GM12891 (cell line): Measurements from ENCODE around the gene C3orf20.

Experiments
- DNase-seq: peaks from one replicate; pipeline ENCODE4 v3.0.0; 2011; ENCODE audit warnings: low spot score; ENCODE audit not compliant: insufficient read length
- FAIRE-seq: peaks from 2 replicates; lab custom pipeline; 2011; peaks lifted over from hg19 to GRCh38; lab: Jason Lieb, UNC
- PAX5 ChIP-seq: IDR thresholded peaks from 2 replicates; pipeline ENCODE4 v1.6.1; 2011; ENCODE audit warnings: low read length, moderate library complexity, mild to moderate bottlenecking; ENCODE audit not compliant: insufficient read depth, severe bottlenecking
- POLR2A ChIP-seq: IDR thresholded peaks from 2 replicates; pipeline ENCODE4 v1.6.1; 2011; ENCODE audit warnings: low read depth, low read length, control low read depth
- POLR2AphosphoS5 ChIP-seq: IDR thresholded peaks from 2 replicates; pipeline ENCODE4 v1.6.1; 2011; ENCODE audit warnings: low read depth, low read length, control low read depth
- POU2F2 ChIP-seq: IDR thresholded peaks from 2 replicates; pipeline ENCODE4 v1.6.1; 2011; ENCODE audit warnings: low read depth, mild to moderate bottlenecking, control low read depth, low read length, moderate library complexity
- SPI1 ChIP-seq: IDR thresholded peaks from 2 replicates; pipeline ENCODE4 v1.6.1; 2011; ENCODE audit warnings: low read depth, low read length, control low read depth
- TAF1 ChIP-seq: IDR thresholded peaks from 2 replicates; pipeline ENCODE4 v1.6.1; 2011; ENCODE audit warnings: low read depth, low read length, control low read depth

C3orf20 gene

GRCh38 chr3:14691239-14691638, 16.3 kb downstream of the C3orf20 start:
- no peak for TF ChIP-seq TAF1
- no peak for TF ChIP-seq PAX5
- TF ChIP-seq SPI1: peak; percentile 94
- peak; percentile 48; the same call in 1 of the 2 replicates for TF ChIP-seq POU2F2
- 0 out of 2 replicates have a peak, but pooled peaks have one; percentile 39 for TF ChIP-seq POLR2AphosphoS5
- no peak for TF ChIP-seq POLR2A
- no peak for FAIRE-seq
- no peak for DNase-seq

- TF ChIP-seq POLR2A (peak; percentile 98), POU2F2 (peak; percentile 65), SPI1 (no peak), TAF1 (no peak), POLR2AphosphoS5 (peak; percentile 88)
- peak; percentile 38 for FAIRE-seq
- DNase-seq: no peak
Measured at GRCh38 chr3:14691719-14692118, 16.8 kb downstream of the C3orf20 start.

GRCh38 chr3:14698601-14699244, 23.8 kb downstream of the C3orf20 start:
- FAIRE-seq: peak; percentile 41
- DNase-seq: no peak
- TF ChIP-seq SPI1 (no peak), POLR2A (no peak), POLR2AphosphoS5 (no peak), TAF1 (no peak), POU2F2 (no peak), PAX5 (no peak)

- DNase-seq: no peak
- TF ChIP-seq POU2F2 (no peak), TAF1 (no peak), SPI1 (no peak), POLR2A (no peak), PAX5 (no peak), POLR2AphosphoS5 (no peak)
- FAIRE-seq: no peak
Measured at GRCh38 chr3:14699643-14700042, 24.7 kb downstream of the C3orf20 start.

GRCh38 chr3:14700891-14701290, 25.9 kb downstream of the C3orf20 start:
- no peak for DNase-seq
- peak; percentile 13 for FAIRE-seq
- no peak for TF ChIP-seq POLR2A
- no peak for TF ChIP-seq POLR2AphosphoS5
- TF ChIP-seq SPI1: no peak
- no peak for TF ChIP-seq PAX5
- TF ChIP-seq POU2F2: no peak
- no peak for TF ChIP-seq TAF1

- TF ChIP-seq SPI1 (no peak), POU2F2 (no peak), POLR2AphosphoS5 (no peak), POLR2A (no peak)
- no peak for DNase-seq
- FAIRE-seq: no peak
Measured at GRCh38 chr3:14701676-14702075, 26.7 kb downstream of the C3orf20 start.

- FAIRE-seq: no peak
- no peak for DNase-seq
- TF ChIP-seq POU2F2: no peak
- TF ChIP-seq POLR2AphosphoS5: no peak
- TF ChIP-seq PAX5: no peak
Measured at GRCh38 chr3:14703128-14703750, 28.3 kb downstream of the C3orf20 start.

GRCh38 chr3:14703791-14704190, 28.9 kb downstream of the C3orf20 start:
- no peak for DNase-seq
- FAIRE-seq: no peak
- TF ChIP-seq TAF1 (no peak), POU2F2 (no peak), POLR2AphosphoS5 (no peak), POLR2A (no peak), PAX5 (no peak), SPI1 (no peak)

- no peak for TF ChIP-seq POLR2A
- no peak for TF ChIP-seq PAX5
- TF ChIP-seq POU2F2: no peak
- TF ChIP-seq SPI1: no peak
- no peak for TF ChIP-seq POLR2AphosphoS5
- TF ChIP-seq TAF1: no peak
- FAIRE-seq: no peak
- DNase-seq: no peak
Measured at GRCh38 chr3:14706096-14706495, 31.2 kb downstream of the C3orf20 start.

GRCh38 chr3:14716591-14716990, 41.6 kb downstream of the C3orf20 start:
- TF ChIP-seq POU2F2: no peak
- TF ChIP-seq PAX5: no peak
- no peak for TF ChIP-seq POLR2A
- no peak for TF ChIP-seq SPI1
- no peak for TF ChIP-seq POLR2AphosphoS5
- no peak for TF ChIP-seq TAF1
- FAIRE-seq (no peak), DNase-seq (no peak)
